Kidney (tissue), 14 donors: Measurements from ENCODE around the gene KCNN1. TPM values are rescaled to one million over a fixed set of nuclear protein-coding genes. Genes with fewer than 3 reads are reported as not detected.
A peak's percentile ranks its signal among the peaks of the same experiment; 100 is the strongest.

ENCODE experiments used
- DNase-seq, 5 donors: peaks; one replicate each; pipeline ENCODE4 v3.0.0-alpha.2; 2013 to 2020
- FAIRE-seq: peaks from 2 replicates; lab custom pipeline; 2012; peaks lifted over from hg19 to GRCh38; lab: Jason Lieb, UNC
- H3K27ac ChIP-seq, 2 donors: one replicate each; pipeline ENCODE4 v1.7.0; 2013; ENCODE audit warnings: low read depth in 2 of 2, low read length in 2 of 2, inconsistent platforms in 1 of 2
- H3K27me3 ChIP-seq: one replicate; pipeline ENCODE4 v1.7.1; 2013; ENCODE audit warnings: low read length, inconsistent platforms; ENCODE audit not compliant: control insufficient read depth, insufficient read depth
- H3K36me3 ChIP-seq, 3 donors: one replicate each; pipeline versions ENCODE4 v1.7.0 to v1.7.1; 2013; ENCODE audit warnings: low read length in 3 of 3, control low read depth in 1 of 3, inconsistent platforms in 1 of 3; ENCODE audit not compliant: insufficient read depth in 3 of 3, control insufficient read depth in 2 of 3
- H3K4me1 ChIP-seq, 3 donors: one replicate each; pipeline versions ENCODE4 v1.7.0 to v1.7.1; 2013; ENCODE audit warnings: low read length in 3 of 3, inconsistent platforms in 1 of 3, low read depth in 1 of 3; ENCODE audit not compliant: control insufficient read depth in 2 of 3, insufficient read depth in 2 of 3
- H3K4me3 ChIP-seq, 3 donors: one replicate each; pipeline versions ENCODE4 v1.7.0 to v1.8.1; 2013; ENCODE audit warnings: low read length in 3 of 3, control low read depth in 1 of 3, inconsistent platforms in 1 of 3
- H3K9ac ChIP-seq, 3 donors: one replicate each; pipeline versions ENCODE4 v1.7.0 to v1.7.1; 2013; ENCODE audit warnings: low read length in 3 of 3, control low read depth in 1 of 3, inconsistent platforms in 1 of 3
- H3K9me3 ChIP-seq, 3 donors: one replicate each; pipeline versions ENCODE4 v1.7.0 to v1.7.1; 2013; ENCODE audit warnings: low read length in 3 of 3, control low read depth in 1 of 3, inconsistent platforms in 1 of 3; ENCODE audit not compliant: control insufficient read depth in 2 of 3, insufficient read depth in 1 of 3
- CTCF ChIP-seq: IDR thresholded peaks from 3 replicates; pipeline ENCODE4 v1.5.1; 2012; ENCODE audit warnings: mild to moderate bottlenecking, moderate library complexity, borderline replicate concordance; ENCODE audit not compliant: insufficient read depth; ENCODE audit errors: extremely low read depth
- intact Hi-C: fragments of 100-400 bp; cut with DNase I; formaldehyde crosslinking; loops from one replicate; pipeline ENCODE4 v1.11.1; 2022
- polyA plus RNA-seq: library from polyadenylated mRNA; stranded (reverse); fragments of 350-450 nt; fragmentation: Illumina TruSeq; extraction: RNeasy Lipid Tissue Mini Kit (QIAGEN cat#74804); gene quantifications from one replicate; pipeline ENCODE4 v1.2.3, GENCODE V29; 2014; ENCODE audit warnings: low read depth, low replicate concordance; ENCODE audit not compliant: insufficient read depth
- total RNA-seq: library from RNA; stranded (reverse); fragmentation: NEBNext Ultra II Directional; extraction: Animal tissue kit (Norgen Biotek cat#: 25700); gene quantifications from one replicate; pipeline ENCODE4 v1.2.1, GENCODE V29; 2021
- donor health status: control.
- donor health status: control.
- donor health status: control.
- donor health status: control.
- donor health status: control.
- donor health status: DM: yes; HTN: yes; CAD: no.
- donor health status: Normal renal cell carcinoma (clear cell type).

The KCNN1 gene
- total and polyA plus RNA-seq, 2 donors from 2014 or later, result 0.19 to 0.37 TPM

DNA sequence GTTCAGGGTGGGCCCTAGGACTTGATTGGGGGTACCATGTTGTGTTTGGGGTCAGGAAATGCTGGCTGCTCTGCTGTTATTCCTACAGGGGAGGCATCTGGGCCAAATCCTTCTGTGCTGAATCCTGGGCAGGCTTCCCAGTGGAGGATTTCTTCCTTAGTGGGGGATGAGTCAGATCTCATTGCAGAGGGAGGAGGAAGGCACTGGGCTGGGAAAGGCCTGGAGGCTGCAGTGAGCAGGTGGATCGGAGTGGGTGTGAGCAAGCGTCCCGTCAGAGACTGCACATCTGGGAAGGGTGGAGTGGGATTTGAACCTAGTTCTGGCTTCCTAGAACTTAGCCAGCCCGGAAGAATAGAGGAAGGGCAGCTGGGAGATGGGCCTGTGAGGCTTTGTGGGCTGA lies 22.6 kb upstream of the KCNN1 start:
- Histone ChIP-seq H3K9me3 (no peaks in the 10 kb centered on the region), H3K4me3 (no peak overlapping the region), H3K4me1 (peaks cover 0 to 8% (median 5%) of the 10 kb centered on the region in 3 donors), H3K27ac (no peak overlapping the region), H3K36me3 (no peaks in the 10 kb centered on the region), H3K9ac (no peak overlapping the region), H3K27me3 (no peaks in the 10 kb centered on the region)
- FAIRE-seq, result no peak
- no peak for DNase-seq
- TF ChIP-seq CTCF, result no peak
- intact Hi-C loops, result loop anchor here (5.0 kb wide), 1 partner anchor 48 kb away; no protein-coding TSS in a partner anchor

DNA sequence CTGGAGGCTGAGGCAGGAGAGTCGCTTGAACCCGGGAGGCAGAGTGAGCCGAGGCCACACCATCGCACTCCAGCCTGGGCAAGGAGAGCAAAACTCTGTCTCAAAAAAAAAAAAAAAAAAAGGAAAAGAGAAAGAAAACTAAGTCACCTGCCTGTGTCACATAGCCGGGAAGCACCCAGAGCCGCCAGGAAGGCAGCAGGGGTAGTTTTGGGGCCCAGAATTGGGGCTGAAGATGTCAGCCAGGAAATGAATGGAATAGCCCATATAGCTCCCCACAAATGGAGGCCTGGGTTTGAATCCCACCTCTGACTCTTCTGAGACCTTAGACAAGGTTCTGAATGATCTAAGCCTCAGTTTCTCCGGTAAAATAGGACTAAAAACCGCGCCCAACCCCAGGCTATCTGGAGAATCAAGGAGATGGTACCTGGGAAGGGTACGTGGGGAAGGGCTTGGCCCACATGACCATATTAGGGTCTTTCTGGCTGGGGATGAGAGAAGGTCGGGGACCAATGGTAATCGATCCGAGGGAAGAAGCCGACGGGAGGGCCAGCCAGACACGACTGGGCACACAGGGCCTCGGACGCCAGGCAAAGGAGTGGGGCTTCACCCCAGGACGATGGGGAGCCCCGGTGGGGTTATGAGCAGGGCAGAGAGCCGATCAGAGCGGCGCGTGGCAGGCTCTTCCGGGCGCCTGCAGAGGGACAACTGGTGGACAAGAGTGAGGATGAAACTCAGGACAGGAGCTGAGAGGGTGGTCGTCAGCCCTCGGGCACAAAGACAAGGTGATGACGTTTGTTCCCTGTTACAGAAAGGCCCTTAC lies 19.7 kb upstream of the KCNN1 start:
- peaks cover 0 to 17% (median 5%) of the 10 kb centered on the region in 3 donors for H3K4me1 ChIP-seq

DNA sequence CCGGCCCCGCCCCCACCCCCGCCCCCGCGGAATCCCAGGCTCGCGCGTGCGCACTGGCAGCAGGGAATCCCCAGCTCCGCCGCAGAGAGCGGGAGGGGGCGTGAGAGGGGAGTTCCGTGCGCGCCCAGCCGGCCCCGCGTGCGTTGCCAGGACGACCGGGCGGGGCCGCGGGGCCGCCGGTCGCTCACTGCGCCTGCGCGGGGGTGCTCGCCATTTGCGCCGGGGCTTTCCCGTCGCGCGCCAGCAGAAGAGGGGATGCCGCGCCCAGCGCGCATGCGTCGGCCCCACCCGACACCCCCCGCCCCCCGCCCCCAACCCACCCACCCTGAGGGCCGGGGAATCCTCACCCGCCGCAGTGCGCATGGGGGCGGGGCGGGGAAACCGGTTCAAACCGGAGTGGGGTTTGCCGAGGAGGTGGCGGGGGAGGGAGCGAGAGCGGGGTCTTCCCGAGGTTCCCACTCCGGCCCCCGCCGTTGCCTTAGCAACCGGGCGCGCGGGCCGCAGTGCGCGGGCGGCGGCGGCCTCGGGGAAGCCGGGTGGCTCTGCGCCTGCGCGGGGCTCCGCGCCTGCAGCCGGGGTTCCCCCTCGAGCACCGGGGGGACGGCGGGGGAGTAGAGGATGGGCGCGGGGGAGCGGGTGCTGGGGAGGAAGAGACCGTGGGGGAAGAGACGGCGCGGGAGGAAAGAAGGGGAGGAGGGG lies 18.9 kb upstream of the KCNN1 start:
- intact Hi-C loops, result no loop called here
- Histone ChIP-seq H3K36me3 (no peaks in the 10 kb centered on the region), H3K27ac (no peak overlapping the region), H3K4me1 (peaks cover 0 to 20% (median 5%) of the 10 kb centered on the region in 3 donors), H3K9me3 (no peaks in the 10 kb centered on the region), H3K27me3 (no peaks in the 10 kb centered on the region), H3K9ac (no peak overlapping the region), H3K4me3 (peak overlapping the region in 1 of 3 donors; percentile 63)
- TF ChIP-seq CTCF, result no peak
- DNase-seq (peak; percentile 97 to 100 (median 99)), FAIRE-seq (no peak)

More for the DNA sequence above, 19.7 kb upstream of the KCNN1 start:
- no peak overlapping the region for H3K27ac ChIP-seq
- FAIRE-seq (no peak), DNase-seq (peak in 1 of 5 donors; percentile 84)
- H3K9ac ChIP-seq, result peak overlapping the region in 2 of 3 donors; percentile 48 to 71
- TF ChIP-seq CTCF, result no peak
- no peaks in the 10 kb centered on the region for H3K36me3 ChIP-seq
- peak overlapping the region; percentile 60 to 68 (median 63) for H3K4me3 ChIP-seq
- intact Hi-C loops, result no loop called here
- no peaks in the 10 kb centered on the region for H3K27me3 ChIP-seq
- no peaks in the 10 kb centered on the region for H3K9me3 ChIP-seq
